ENCODE results near the gene PRKN.

The PRKN gene

DNA sequence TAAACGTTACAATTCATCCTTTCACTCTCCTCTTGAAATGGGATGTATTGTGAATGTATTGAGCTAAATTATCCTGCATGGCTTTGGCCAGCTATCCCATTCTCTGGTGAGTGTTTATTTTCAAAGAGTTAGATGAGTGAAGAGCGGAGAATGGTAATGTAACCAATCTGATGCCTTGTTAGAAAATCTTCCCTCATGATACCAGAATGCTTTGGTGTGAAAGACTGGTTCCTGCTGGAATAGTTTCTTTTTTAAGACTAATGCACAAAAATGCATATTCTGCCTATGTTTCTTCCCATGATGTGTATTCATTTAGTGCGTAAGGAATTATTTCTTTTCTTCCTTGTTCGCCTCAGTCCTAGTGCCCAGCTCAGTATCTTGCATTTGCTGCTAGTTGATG is 506.7 kb downstream of the PRKN start:
- no peak for DNase-seq

- DNase-seq, result no peak
Observed at GRCh38 chr6:162219266-162219665, 508.3 kb downstream of the PRKN start.

DNA sequence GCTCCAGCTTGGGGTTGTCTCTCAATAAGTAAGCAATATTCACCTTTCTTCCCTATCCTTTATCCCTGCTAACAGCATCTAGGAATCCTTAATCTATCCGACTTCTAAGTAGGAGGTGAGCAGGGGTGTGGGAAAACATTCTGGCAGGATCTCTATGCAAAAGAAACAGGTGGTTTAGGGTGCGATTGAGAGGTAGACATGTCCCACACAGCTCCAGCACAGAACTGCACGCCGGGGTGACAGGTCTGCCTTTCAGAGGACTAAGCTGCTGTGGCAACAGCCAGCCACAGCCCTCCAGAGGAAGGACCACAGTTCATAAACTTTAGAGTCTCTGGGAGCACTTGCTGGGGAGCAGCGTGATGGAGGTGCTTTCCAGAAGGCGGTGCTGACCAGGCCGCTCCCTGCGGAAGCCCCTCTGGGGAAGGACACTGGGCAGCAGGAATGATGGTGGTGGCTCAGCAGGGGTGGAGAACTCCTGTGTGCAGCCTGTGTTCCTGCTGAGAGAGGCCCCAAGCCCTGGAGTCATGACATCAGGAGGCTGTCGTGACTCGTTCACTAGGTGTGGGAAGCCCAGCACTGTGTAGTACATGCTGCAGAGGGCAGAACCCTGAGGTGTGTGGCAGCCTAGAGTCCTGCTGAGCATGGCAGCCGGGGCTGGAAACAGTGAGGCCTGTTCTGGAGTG is 509.6 kb downstream of the PRKN start:
- no peak for DNase-seq

GRCh38 chr6:162217058-162217457 is 510.5 kb downstream of the PRKN start:
- no peak for DNase-seq

DNA sequence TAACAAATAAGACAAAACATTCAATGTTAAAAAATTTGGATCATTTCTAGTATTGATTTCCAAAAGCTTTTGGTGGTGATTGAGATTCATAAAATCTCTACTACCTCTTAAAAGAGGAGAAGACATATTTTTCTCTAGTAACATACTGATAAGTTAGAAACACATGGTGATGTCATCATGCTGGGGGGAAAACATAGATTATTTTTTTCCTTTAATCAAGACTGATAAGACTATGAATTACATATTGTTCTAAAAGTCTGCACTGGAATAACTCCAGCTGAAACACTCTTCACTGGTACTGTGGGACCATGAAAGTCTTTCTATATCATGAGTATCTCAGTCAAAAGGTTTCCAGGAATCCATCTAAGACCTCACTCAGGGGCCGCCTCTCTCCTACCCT is 515.8 kb downstream of the PRKN start:
- DNase-seq, result no peak

- no peak for DNase-seq
Observed at GRCh38 chr6:162211022-162211421, 516.5 kb downstream of the PRKN start.

DNA sequence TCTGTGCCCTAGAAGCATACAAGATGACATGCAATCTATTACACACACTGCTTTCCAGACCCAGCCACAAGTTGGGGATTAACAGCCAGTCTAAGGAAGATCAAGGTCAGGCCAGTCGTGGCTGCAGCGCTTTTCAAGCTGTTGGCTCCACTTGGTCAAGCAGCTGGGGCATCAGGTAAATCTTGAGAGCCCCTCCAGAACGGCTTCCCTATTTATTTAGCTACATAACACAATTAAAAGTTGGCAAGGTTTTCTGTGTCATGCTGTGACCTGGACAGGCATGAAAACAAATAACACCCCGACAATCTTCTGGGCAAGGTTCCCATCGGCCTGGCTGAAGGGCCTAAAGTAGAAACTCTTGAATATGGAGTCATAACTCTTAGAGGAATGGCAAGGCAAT is 524.3 kb downstream of the PRKN start:
- DNase-seq, result no peak

DNA sequence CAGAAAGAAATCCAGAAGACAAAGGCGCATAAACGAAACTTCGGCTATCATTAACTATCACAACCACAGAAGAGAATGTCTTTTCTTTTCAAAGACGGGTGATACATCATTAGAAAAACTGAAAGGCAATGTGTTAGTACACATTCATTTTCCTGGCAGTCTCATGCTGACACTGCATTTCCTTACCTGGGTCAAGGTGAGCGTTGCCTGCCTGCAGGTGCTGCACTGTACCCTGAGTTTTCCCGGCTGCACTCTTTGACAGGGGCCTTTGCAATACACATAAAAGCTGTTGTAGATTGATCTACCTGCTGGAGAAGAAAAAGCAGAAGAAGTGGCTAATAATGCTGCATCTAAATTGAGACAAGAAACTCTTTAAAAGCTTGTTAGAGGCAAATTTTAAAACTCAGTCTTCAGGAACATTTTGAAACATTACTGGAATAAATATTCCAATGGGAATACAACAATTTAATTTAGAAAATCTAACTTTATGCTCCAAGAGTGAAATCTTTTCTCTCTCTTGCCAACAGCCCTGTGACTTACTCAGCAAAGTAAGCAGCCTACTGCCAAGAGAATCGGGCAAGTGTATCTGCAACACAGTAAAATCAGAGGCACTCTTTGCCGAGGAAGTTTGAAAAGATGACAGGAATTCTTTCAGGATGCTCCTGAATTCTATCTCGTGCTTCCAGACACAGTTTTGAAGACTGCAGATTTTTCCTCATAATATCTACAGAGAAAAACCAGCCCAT is 526.4 kb downstream of the PRKN start:
- no peak for DNase-seq

- DNase-seq, result no peak
Observed at GRCh38 chr6:162200041-162200440, 527.5 kb downstream of the PRKN start.

DNA sequence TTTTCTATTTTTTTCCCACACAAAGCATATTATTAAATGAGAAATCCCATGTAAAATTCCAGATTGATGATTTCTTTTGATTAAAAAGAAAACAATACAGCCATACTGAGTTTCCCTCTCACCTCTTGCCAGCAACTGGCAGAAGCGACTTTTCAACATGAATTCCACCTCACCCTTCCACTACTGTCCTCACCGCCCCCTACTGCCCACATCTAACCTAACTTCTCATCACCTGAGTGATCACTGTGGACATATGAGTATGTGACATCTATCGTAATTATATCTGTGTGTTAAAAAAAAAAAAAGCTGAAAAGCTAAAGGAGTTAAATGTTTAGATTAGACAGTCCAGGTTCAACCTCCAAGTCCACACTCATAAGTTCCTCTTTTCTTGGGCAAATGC is 528.6 kb downstream of the PRKN start:
- DNase-seq, result no peak

- no peak for DNase-seq
Observed at GRCh38 chr6:162198076-162198475, 529.5 kb downstream of the PRKN start.

- no peak for DNase-seq
Observed at GRCh38 chr6:162195441-162195840, 532.1 kb downstream of the PRKN start.

DNA sequence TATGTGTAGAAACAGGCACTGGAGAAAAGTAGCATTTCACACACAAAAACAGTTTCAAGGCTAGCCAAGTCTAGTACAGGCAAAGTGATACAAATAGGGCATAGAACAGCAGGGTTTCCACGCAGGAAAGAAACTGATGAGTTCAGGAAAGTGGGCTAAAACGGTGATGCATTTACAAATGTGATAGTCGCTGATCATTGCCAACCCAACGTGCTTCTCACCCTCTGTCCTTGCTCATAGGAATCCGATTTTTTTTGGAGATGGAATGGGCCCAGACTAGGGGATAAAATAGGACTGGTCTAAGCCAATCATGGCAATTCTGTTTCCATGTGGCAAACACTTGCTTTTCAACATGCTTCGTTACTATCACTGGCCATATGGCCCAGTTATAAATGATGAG is 536.6 kb downstream of the PRKN start:
- DNase-seq, result no peak

DNA sequence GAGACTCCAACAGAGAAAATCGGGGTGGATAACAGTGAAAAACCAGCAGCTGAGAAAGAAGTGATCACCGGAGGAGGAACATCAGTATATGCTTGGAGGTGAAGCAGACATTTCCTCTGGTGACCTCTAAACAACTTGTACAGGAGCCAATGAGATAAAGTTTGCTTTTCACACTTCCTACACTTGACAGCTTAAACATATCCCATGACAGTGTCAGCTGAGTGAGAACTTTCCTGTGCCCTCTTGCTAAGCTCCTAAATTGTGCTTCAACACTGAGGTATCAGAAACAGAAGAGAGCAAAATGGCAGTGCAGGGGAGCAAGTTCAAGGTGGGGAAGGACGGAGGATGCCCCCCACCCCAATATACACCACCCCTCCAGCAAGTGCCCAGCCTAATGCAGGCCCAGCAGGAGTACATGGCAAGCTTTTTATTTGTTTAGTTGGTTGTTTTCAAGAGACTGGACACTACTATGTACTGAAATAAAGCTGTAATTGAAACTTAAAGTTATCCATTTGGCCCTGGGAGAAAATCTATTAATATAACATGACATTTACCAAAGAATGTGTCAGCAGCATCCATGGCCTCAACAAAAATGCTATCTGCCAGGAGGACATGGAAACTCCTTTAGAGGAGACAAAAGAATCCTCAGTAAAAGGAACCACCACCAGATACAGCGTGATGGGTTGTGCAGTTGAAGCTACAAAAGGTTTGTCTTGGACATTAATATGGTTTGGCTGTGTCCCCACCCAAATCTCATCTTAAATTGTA is 540.2 kb downstream of the PRKN start:
- no peak for DNase-seq

GRCh38 chr6:162184465-162184864 is 543.1 kb downstream of the PRKN start:
- DNase-seq, result no peak

- DNase-seq, result no peak
Observed at GRCh38 chr6:162181741-162182401, 545.7 kb downstream of the PRKN start.

- DNase-seq, result no peak
Observed at GRCh38 chr6:162181111-162181510, 546.5 kb downstream of the PRKN start.

DNA sequence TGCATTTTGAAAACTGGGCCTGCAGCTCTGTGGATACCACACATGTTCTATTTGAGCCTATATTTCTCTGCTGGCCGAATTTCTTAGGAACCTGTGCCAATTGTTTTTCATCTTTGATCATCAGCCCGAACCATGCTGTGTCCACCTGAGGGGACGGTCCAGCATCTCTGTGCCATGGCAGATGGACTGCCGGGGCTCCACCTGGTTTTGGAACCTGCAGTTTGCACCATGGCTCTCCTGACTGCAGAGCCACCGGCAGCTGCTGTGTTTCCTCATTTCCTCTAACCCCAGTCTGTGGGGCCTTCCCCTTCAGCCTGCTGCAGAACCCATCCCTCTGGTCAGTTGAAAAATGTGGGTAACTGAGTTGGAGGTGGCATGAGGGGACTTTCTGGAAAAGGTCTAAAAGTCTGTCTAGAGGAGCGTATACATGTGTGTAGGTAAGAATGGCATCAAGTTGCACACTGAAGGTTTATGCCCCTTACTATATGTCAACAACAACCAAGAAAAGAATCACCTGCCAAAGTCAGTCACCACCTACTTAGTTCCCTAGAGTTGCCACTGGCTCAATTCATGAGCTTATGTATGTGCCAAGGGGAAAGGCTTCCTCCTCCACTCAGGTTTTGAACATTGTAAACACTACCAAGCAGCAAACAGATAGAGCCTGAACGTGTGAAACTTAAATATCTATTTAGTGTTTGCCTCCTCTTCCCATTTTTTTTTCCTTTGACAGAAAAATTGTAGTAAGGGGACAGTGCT is 548.2 kb downstream of the PRKN start:
- DNase-seq, result no peak

DNA sequence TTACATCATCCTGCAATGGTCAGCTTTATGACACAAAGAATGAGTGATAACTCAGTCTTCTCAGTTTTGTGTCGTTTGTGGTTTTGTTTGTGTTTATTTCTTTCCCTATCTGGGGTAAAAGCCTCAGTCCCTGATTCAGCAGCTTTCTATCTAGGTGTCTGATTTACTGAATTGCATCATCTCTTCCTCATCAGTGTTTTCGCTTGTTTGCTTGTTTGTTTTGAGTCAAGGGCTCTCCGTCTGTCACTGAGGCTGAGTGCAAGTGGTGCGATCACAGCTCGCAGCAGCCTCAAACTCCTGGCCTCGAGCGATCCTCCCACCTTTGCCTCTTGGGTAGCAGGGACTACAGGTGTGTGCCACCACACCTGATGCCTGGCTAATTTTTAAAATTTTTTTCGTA is 548.9 kb downstream of the PRKN start:
- no peak for DNase-seq

DNA sequence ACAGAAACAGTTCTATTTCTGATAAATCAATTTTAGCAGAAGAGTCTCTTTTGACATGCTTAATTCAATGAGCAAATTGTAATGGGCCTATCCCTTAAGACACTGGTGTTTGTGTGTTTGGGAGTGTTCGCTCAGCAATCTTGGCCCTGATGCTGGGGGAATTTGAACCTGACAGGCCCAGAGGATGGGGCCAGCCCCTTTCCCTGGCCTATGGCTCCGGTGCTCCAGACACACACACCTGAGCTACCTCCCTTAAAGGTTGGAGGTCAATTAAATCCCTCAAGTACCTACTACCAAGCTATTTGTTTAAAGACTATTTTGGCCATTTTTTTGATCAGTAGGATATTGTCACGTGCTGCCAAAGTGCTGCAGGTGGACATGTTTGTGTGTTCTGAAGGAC is 549.3 kb downstream of the PRKN start:
- DNase-seq, result no peak

DNA sequence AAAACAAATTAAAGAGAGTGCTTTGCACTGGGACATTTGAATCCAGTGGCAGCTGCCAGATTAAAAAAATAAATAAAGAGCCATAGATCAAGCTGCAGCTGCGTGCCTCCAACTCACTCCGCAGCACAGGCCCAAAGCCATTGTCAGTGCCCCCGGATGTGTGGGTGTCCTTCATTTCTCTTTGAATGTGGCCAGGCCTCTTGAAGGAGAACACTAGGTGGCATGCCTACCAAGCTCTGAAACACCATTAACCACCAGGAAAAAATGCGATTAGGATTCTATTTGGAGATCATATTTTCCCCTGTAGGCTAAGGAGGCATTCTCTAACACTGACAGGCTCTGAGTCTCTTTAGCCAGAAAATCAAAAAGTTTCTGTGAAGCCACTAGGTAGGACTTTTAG is 549.8 kb downstream of the PRKN start:
- no peak for DNase-seq

- DNase-seq, result no peak
Observed at GRCh38 chr6:162173466-162173865, 554.1 kb downstream of the PRKN start.

- DNase-seq, result no peak
Observed at GRCh38 chr6:162165479-162165878, 562.1 kb downstream of the PRKN start.

Measured in NCI-H1694 (cell line).